HCT116 (cell line): Measurements from ENCODE around the gene MORN4. TPM values are rescaled to one million over a fixed set of nuclear protein-coding genes. Genes with fewer than 3 reads are reported as not detected.
A peak's percentile ranks its signal among the peaks of the same experiment; 100 is the strongest.

Source experiments
- ATAC-seq: fragments of 200-7000 bp; cut with Tn5 transposase; 2 replicates; pipeline ENCODE4 v1.9.1; 2020; ENCODE audit warnings: mild to moderate bottlenecking, moderate library complexity
- BruUV-seq: library from RNA; stranded (reverse); fragments of 400-500 nt; replicated peaks from 2 replicates; lab custom pipeline; 2021; lab: Mats Ljungman, UMichigan
- CTCF ChIA-PET: fragments of 300-600 bp; sonication (Branson Sonifier 250); formaldehyde crosslinking; loops from one replicate; lab custom pipeline; 2021; ENCODE audit warnings: antibody characterized with exemption; lab: Charles Lee
- POLR2A ChIA-PET: fragments of 300-600, 350-600 bp; sonication (Branson Sonifier 250); formaldehyde crosslinking; loops from one replicate; lab custom pipeline; 2021; ENCODE audit warnings: antibody characterized with exemption; lab: Charles Lee
- RAD21 ChIA-PET, 2 experiments: fragments of 300-600 bp; sonication (Branson Sonifier 250); formaldehyde crosslinking; loops; one replicate each; lab custom pipeline; 2023; ENCODE audit warnings: low total read pairs in 2 of 2; ENCODE audit not compliant: uncharacterized antibody in 2 of 2, unreplicated experiment in 2 of 2, low non-redundant PET in 1 of 2; lab: Charles Lee
- DNase-seq: peaks from one replicate; pipeline ENCODE4 v3.0.0-alpha.2; 2010; ENCODE audit warnings: low read depth, low spot score
- H2AFZ ChIP-seq: fragments of 200-600 bp; shearing (Covaris generic), sonication (generic); 2 replicates; pipeline ENCODE4 v1.6.1; 2017; ENCODE audit warnings: low read depth, mixed run types, mixed read lengths, antibody characterized with exemption, low read length; ENCODE audit not compliant: poor library complexity, severe bottlenecking
- H3K27ac ChIP-seq: 2 replicates; pipeline ENCODE4 v1.5.1; 2012; ENCODE audit warnings: low read depth, low read length
- H3K27me3 ChIP-seq: fragments of 200-600 bp; sonication (generic); 2 replicates; pipeline ENCODE4 v1.6.1; 2016; ENCODE audit warnings: mixed run types, low read length, mixed read lengths; ENCODE audit not compliant: insufficient read depth
- H3K36me3 ChIP-seq, 2 experiments: fragments of 200-500 bp in 1 of 2; fragments of 200-600 bp in 1 of 2; sonication (Bioruptor generic) in 1 of 2; sonication (generic) in 1 of 2; 2 replicates each; pipeline versions ENCODE4 v1.5.1 to v1.6.1; 2014 to 2016; ENCODE audit warnings: low read length in 2 of 2, inconsistent platforms in 1 of 2, mixed read lengths in 1 of 2, mixed run types in 1 of 2; ENCODE audit not compliant: insufficient read depth in 2 of 2, control insufficient read depth in 1 of 2
- H3K4me1 ChIP-seq, 2 experiments: fragments of 200-600 bp in 1 of 2; sonication (generic) in 1 of 2; 2 replicates each; pipeline versions ENCODE4 v1.5.1 to v1.6.1; 2012 to 2017; ENCODE audit warnings: low read length in 2 of 2, inconsistent platforms in 1 of 2, mild to moderate bottlenecking in 1 of 2, mixed read lengths in 1 of 2, mixed run types in 1 of 2, moderate library complexity in 1 of 2; ENCODE audit not compliant: insufficient read depth in 2 of 2, control insufficient read depth in 1 of 2
- H3K4me2 ChIP-seq: fragments of 200-600 bp; sonication (generic); 2 replicates; pipeline ENCODE4 v1.6.1; 2017; ENCODE audit warnings: mixed run types, low read length, mixed read lengths
- H3K4me3 ChIP-seq, 2 experiments: fragments of 200-600 bp in 1 of 2; sonication (generic) in 1 of 2; replicated peaks in 1 of 2; 2 replicates each; pipeline ENCODE4 v1.5.1; 2011 to 2016; ENCODE audit warnings: low read length in 2 of 2, control low read depth in 1 of 2, low read depth in 1 of 2, mild to moderate bottlenecking in 1 of 2, mixed read lengths in 1 of 2, mixed run types in 1 of 2
- H3K79me2 ChIP-seq: fragments of 200-600 bp; sonication (generic); 2 replicates; pipeline ENCODE4 v1.6.1; 2017; ENCODE audit warnings: mild to moderate bottlenecking, mixed run types, low read length, moderate library complexity, mixed read lengths; ENCODE audit not compliant: insufficient read depth
- H3K9ac ChIP-seq: fragments of 200-600 bp; sonication (generic); 2 replicates; pipeline ENCODE4 v1.6.1; 2016; ENCODE audit warnings: low read length, mixed read lengths
- H3K9me2 ChIP-seq: fragments of 200-600 bp; sonication (generic), shearing (Covaris generic); 2 replicates; pipeline ENCODE4 v1.6.1; 2017; ENCODE audit warnings: mixed run types, mild to moderate bottlenecking, moderate library complexity; ENCODE audit not compliant: insufficient read depth
- H3K9me3 ChIP-seq, 2 experiments: fragments of 200-500 bp in 1 of 2; fragments of 200-600 bp in 1 of 2; sonication (Bioruptor generic) in 1 of 2; sonication (generic) in 1 of 2; 2 replicates each; pipeline ENCODE4 v1.6.1; 2014 to 2017; ENCODE audit warnings: low read length in 2 of 2, mixed read lengths in 2 of 2, inconsistent platforms in 1 of 2, low read depth in 1 of 2, mild to moderate bottlenecking in 1 of 2, mixed run types in 1 of 2, moderate library complexity in 1 of 2; ENCODE audit not compliant: control insufficient read depth in 1 of 2, insufficient read depth in 1 of 2
- H4K20me1 ChIP-seq: fragments of 200-600 bp; sonication (generic), shearing (Covaris generic); 2 replicates; pipeline ENCODE4 v1.6.1; 2017; ENCODE audit warnings: mixed run types, mild to moderate bottlenecking, moderate library complexity; ENCODE audit not compliant: insufficient read depth
- CBX3 ChIP-seq: IDR thresholded peaks from 2 replicates; pipeline ENCODE4 v1.6.1; 2012; ENCODE audit warnings: low read depth
- ELF1 ChIP-seq: IDR thresholded peaks from 2 replicates; pipeline ENCODE4 v1.6.1; 2012; ENCODE audit warnings: low read depth, borderline replicate concordance
- EZH2 ChIP-seq: fragments of 200-600 bp; sonication (generic); IDR thresholded peaks from 2 replicates; pipeline ENCODE4 v1.6.1; 2017; ENCODE audit warnings: antibody characterized with exemption, mixed run types
- EZH2phosphoT487 ChIP-seq: fragments of 200-600 bp; IDR thresholded peaks from 2 replicates; pipeline ENCODE4 v1.6.1; 2018; ENCODE audit warnings: antibody characterized with exemption, borderline replicate concordance
- FOSL1 ChIP-seq: IDR thresholded peaks from 2 replicates; pipeline ENCODE4 v1.6.1; 2012; ENCODE audit warnings: low read depth
- JUND ChIP-seq: IDR thresholded peaks from 2 replicates; pipeline ENCODE4 v1.6.1; 2012
- POLR2A ChIP-seq: IDR thresholded peaks from 2 replicates; pipeline ENCODE4 v1.7.0; 2011; ENCODE audit warnings: borderline replicate concordance; ENCODE audit not compliant: insufficient read depth, insufficient read length; ENCODE audit errors: extremely low read depth
- POLR2AphosphoS5 ChIP-seq: IDR thresholded peaks from 2 replicates; pipeline ENCODE4 v1.6.1; 2011; ENCODE audit warnings: mild to moderate bottlenecking, low read depth, low read length, moderate library complexity
- RAD21 ChIP-seq: IDR thresholded peaks from 2 replicates; pipeline ENCODE4 v1.6.1; 2012; ENCODE audit warnings: low read depth, mild to moderate bottlenecking
- SIN3A ChIP-seq: IDR thresholded peaks from 2 replicates; pipeline ENCODE4 v1.6.1; 2012; ENCODE audit warnings: low read depth
- SP1 ChIP-seq: IDR thresholded peaks from 2 replicates; pipeline ENCODE4 v1.6.1; 2012; ENCODE audit warnings: low read depth
- TCF7L2 ChIP-seq: IDR thresholded peaks from 2 replicates; pipeline ENCODE4 v1.7.0; 2011; ENCODE audit warnings: borderline replicate concordance, inconsistent platforms; ENCODE audit not compliant: insufficient read depth, insufficient read length; ENCODE audit errors: extremely low read depth
- ZFX ChIP-seq: fragments of 450-650 bp; IDR thresholded peaks from 2 replicates; pipeline ENCODE4 v1.6.1; 2017
- intact Hi-C: fragments of 100-400 bp; cut with micrococcal nuclease; formaldehyde crosslinking; loops from 2 replicates; pipeline ENCODE4 v1.10.0; 2022
- total RNA-seq: library from RNA; stranded (reverse); gene quantifications from one replicate; pipeline ENCODE4 v1.2.1, GENCODE V29; 2021; ENCODE audit not compliant: unreplicated experiment
- TF ChIP-seq, protein P1 (sequence below), 3 experiments: fragments of 200-600 bp in 1 of 3; sonication (generic) in 1 of 3; IDR thresholded peaks in 2 of 3; conservative IDR thresholded peaks in 1 of 3; 2 replicates each; pipeline ENCODE4 v1.5.1; 2012 to 2017; ENCODE audit warnings: low read depth in 2 of 3, low read length in 2 of 3, antibody characterized with exemption in 1 of 3, borderline replicate concordance in 1 of 3, control low read depth in 1 of 3, mild to moderate bottlenecking in 1 of 3, mixed read lengths in 1 of 3, mixed run types in 1 of 3, moderate library complexity in 1 of 3; ENCODE audit not compliant: insufficient read depth in 1 of 3
- TF ChIP-seq, protein P2 (sequence below): IDR thresholded peaks from 2 replicates; pipeline ENCODE4 v1.6.1; 2011; ENCODE audit warnings: mild to moderate bottlenecking, low read length, moderate library complexity; ENCODE audit not compliant: insufficient replicate concordance; ENCODE audit errors: extremely low read depth
- TF ChIP-seq, protein P3 (sequence below): IDR thresholded peaks from 2 replicates; pipeline ENCODE4 v1.6.1; 2012

MORN4 gene
- total RNA-seq, 1 experiment from 2014 or later = 8.0 TPM

DNA sequence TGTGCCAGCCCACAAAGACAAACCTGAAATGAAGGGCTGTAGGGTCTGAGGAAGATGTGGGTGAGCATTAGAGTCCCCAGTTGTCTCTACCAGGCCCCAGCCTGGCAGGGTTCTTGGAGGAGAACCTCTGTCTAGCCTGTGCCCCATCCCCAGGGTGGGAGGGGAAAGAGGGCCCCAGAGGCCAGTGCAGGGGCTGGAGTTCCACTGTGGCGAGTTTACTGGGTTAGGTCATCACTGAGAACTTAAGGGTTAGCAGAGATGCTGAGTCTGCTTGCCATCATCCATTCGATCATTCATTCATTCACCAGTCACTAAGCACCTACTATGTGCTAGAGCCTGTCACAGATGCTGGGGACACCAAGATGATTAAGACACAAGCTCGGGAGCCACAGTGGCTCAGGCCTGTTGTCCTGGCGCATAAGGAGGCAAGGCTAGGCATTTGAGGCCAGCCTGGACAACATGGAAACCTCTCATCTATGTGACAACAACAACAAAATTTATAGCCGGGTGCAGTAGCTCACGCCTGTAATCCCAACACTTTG lies 58.1 kb downstream of the MORN4 start:
- RAD21 ChIA-PET = interaction anchor here in 1 of 2 experiments (0.7 to 1.2 kb wide), 2 partner anchors 9 to 38 kb away, joined by 3 to 4 read pairs; no protein-coding TSS in a partner anchor
- H3K4me1 ChIP-seq = peaks cover 53 to 60% of the 10 kb centered on the region in 2 experiments
- no peaks in the 10 kb centered on the region for H3K27me3 ChIP-seq
- no peaks in the 10 kb centered on the region for H3K9me3 ChIP-seq
- POLR2A ChIA-PET = interaction anchor here (2.5 kb wide), 1 partner anchor 9 kb away, joined by 11 read pairs; the partner anchor contains the start of gene HOGA1
- H3K4me3 ChIP-seq = peak overlapping the region in 1 of 2 experiments; percentile 44; a peak in 1 of 4 replicates
- CTCF ChIA-PET = interaction anchor here (0.7 to 1.8 kb wide), 4 partner anchors 21 to 472 kb away, joined by 3 to 7 read pairs (median 3); no protein-coding TSS in a partner anchor
- ATAC-seq (peak; percentile 31), DNase-seq (no peak)
- BruUV-seq = no TSS peak
- H3K4me2 ChIP-seq = peak overlapping the region; percentile 76
- intact Hi-C loops = loop anchor here (2.0 kb wide), 1 partner anchor 32 kb away; no protein-coding TSS in a partner anchor
- no peak overlapping the region for H2AFZ ChIP-seq
- H3K9ac ChIP-seq = peak overlapping the region; percentile 47
- no peaks in the 10 kb centered on the region for H3K79me2 ChIP-seq
- TF ChIP-seq JUND (no peak), FOSL1 (no peak), EZH2phosphoT487 (no peak), EZH2 (no peak), ELF1 (no peak), CBX3 (no peak), SIN3A (no peak), SP1 (no peak), TCF7L2 (no peak), RAD21 (no peak), POLR2AphosphoS5 (no peak), POLR2A (no peak), ZFX (no peak)
- TF ChIP-seq, protein P1, sequence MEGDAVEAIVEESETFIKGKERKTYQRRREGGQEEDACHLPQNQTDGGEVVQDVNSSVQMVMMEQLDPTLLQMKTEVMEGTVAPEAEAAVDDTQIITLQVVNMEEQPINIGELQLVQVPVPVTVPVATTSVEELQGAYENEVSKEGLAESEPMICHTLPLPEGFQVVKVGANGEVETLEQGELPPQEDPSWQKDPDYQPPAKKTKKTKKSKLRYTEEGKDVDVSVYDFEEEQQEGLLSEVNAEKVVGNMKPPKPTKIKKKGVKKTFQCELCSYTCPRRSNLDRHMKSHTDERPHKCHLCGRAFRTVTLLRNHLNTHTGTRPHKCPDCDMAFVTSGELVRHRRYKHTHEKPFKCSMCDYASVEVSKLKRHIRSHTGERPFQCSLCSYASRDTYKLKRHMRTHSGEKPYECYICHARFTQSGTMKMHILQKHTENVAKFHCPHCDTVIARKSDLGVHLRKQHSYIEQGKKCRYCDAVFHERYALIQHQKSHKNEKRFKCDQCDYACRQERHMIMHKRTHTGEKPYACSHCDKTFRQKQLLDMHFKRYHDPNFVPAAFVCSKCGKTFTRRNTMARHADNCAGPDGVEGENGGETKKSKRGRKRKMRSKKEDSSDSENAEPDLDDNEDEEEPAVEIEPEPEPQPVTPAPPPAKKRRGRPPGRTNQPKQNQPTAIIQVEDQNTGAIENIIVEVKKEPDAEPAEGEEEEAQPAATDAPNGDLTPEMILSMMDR (IDR thresholded peaks at IDR 0.05 in 2 of 3, conservative IDR thresholded peaks at IDR 0.05 in 1 of 3; ENCODE audit: borderline replicate concordance in 1 of 3, insufficient read depth in 1 of 3, low read depth in 2 of 3, low read length in 2 of 3) = no peak
- TF ChIP-seq, protein P2, sequence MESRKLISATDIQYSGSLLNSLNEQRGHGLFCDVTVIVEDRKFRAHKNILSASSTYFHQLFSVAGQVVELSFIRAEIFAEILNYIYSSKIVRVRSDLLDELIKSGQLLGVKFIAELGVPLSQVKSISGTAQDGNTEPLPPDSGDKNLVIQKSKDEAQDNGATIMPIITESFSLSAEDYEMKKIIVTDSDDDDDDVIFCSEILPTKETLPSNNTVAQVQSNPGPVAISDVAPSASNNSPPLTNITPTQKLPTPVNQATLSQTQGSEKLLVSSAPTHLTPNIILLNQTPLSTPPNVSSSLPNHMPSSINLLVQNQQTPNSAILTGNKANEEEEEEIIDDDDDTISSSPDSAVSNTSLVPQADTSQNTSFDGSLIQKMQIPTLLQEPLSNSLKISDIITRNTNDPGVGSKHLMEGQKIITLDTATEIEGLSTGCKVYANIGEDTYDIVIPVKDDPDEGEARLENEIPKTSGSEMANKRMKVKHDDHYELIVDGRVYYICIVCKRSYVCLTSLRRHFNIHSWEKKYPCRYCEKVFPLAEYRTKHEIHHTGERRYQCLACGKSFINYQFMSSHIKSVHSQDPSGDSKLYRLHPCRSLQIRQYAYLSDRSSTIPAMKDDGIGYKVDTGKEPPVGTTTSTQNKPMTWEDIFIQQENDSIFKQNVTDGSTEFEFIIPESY = no peak
- TF ChIP-seq, protein P3, sequence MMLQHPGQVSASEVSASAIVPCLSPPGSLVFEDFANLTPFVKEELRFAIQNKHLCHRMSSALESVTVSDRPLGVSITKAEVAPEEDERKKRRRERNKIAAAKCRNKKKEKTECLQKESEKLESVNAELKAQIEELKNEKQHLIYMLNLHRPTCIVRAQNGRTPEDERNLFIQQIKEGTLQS = no peak
- TF ChIP-seq, all 23 proteins: peak for 0
- Histone ChIP-seq H3K9me2 (no peaks in the 10 kb centered on the region), H3K27ac (peak overlapping the region; percentile 69), H3K36me3 (no peaks in the 10 kb centered on the region), H4K20me1 (no peaks in the 10 kb centered on the region)
